Adrenal gland (tissue), 12 donors: ENCODE data around the gene AHI1. TPM values are rescaled to one million over a fixed set of nuclear protein-coding genes. Genes with fewer than 3 reads are reported as not detected.

Source experiments
- DNase-seq, 7 donors: peaks; one replicate each; pipeline ENCODE4 v3.0.0-alpha.2; 2019 to 2020
- H3K27ac ChIP-seq, 5 donors: fragments of 200-600 bp; sonication (generic) in 4 of 5; 1 replicate in 3 of 5; 2 replicates in 2 of 5; pipeline versions ENCODE4 v1.5.1 to v1.8.0; 2016 to 2020; ENCODE audit warnings: mild to moderate bottlenecking in 1 of 5
- H3K27me3 ChIP-seq: fragments of 200-600 bp; 2 replicates; pipeline ENCODE4 v1.8.0; 2021
- H3K36me3 ChIP-seq, 2 donors: fragments of 200-600 bp; replicated peaks in 1 of 2; 1 replicate in 1 of 2; 2 replicates in 1 of 2; pipeline versions ENCODE4 v1.5.1 to v1.8.0; 2018 to 2022
- H3K4me1 ChIP-seq, 2 donors: fragments of 200-600 bp; replicated peaks in 1 of 2; 1 replicate in 1 of 2; 2 replicates in 1 of 2; pipeline versions ENCODE4 v1.5.1 to v1.8.0; 2018 to 2021
- H3K4me3 ChIP-seq, 4 donors: fragments of 200-600 bp; sonication (generic) in 3 of 4; one replicate each; pipeline ENCODE4 v1.5.1; 2016 to 2018
- H3K9me3 ChIP-seq, 3 donors: fragments of 200-600 bp; sonication (generic) in 1 of 3; replicated peaks in 1 of 3; 1 replicate in 2 of 3; 2 replicates in 1 of 3; pipeline versions ENCODE4 v1.5.1 to v1.8.0; 2016 to 2021
- CTCF ChIP-seq, 6 experiments: fragments of 450-650 bp in 4 of 6; fragments of 200-600 bp in 2 of 6; sonication (generic) in 1 of 6; IDR thresholded peaks; 1 replicate in 5 of 6; 2 replicates in 1 of 6; pipeline versions ENCODE4 v1.5.1 to v1.8.0; 2016 to 2021; ENCODE audit warnings: antibody characterized with exemption in 6 of 6, mild to moderate bottlenecking in 2 of 6, moderate library complexity in 1 of 6
- POLR2A ChIP-seq, 2 donors: fragments of 450-650 bp; IDR thresholded peaks; one replicate each; pipeline ENCODE4 v1.6.1; 2017; ENCODE audit warnings: antibody characterized with exemption in 2 of 2, mild to moderate bottlenecking in 2 of 2, moderate library complexity in 1 of 2
- WGBS, 4 donors: extraction: QIAGEN DNeasy Blood & Tissue Kit in 2 of 4; methylation state at CpG; one replicate each; pipeline versions ENCODE4 v1.1.5 to v1.1.7; 2013 to 2017; 5-methylcytosine and 5-hydroxymethylcytosine counted together
- intact Hi-C, 2 donors: fragments of 100-400 bp; cut with DNase I; formaldehyde crosslinking; loops; one replicate each; pipeline versions ENCODE4 v1.14.1 to v1.15.0; 2022 to 2023
- polyA plus RNA-seq, 3 donors: library from polyadenylated mRNA; stranded (reverse); fragments of 200-250 nt in 2 of 3; fragments of 350-450 nt in 1 of 3; fragmentation: Illumina TruSeq in 1 of 3; extraction: RNeasy Lipid Tissue Mini Kit (QIAGEN cat#74804) in 1 of 3; gene quantifications; one replicate each; pipeline ENCODE4 v1.2.3, GENCODE V29; 2013 to 2014
- total RNA-seq, 9 donors: library from RNA; depleted of rRNA in 4 of 9; stranded (reverse); fragments of >200 nt in 4 of 9; fragments of 120-200 nt in 1 of 9; fragmentation: NEBNext Ultra II Directional in 1 of 9; extraction: Animal tissue kit (Norgen Biotek cat#: 25700) in 1 of 9; gene quantifications; one replicate each; pipeline versions ENCODE4 v1.1.0 to v1.2.4, GENCODE V29; 2013 to 2023
- donor health status: healthy with polysubstance abuse.
- donor health status: Bipolar disorder and iron deficiency.
- donor health status: DM: yes; HTN: yes; CAD: no.
- donor health status: DM: no; HTN: no; CAD: no.
- donor health status: DM: no; HTN: no; CAD: no.
- donor health status: DM: yes; HTN: yes; CAD: no.

AHI1 gene
- total and polyA plus RNA-seq, 12 donors = 9.2 to 68.7 (median 35.4) TPM

- TF ChIP-seq POLR2A (IDR thresholded peaks at IDR 0.05) (no peak), CTCF (IDR thresholded peaks at IDR 0.05) (no peak)
- DNase-seq = no peak
- peaks cover 0 to 4% of the 10 kb centered on the region in 2 donors for H3K4me1 ChIP-seq
- no peaks in the 10 kb centered on the region for H3K9me3 ChIP-seq
- no peak overlapping the region for H3K4me3 ChIP-seq
- no peaks in the 10 kb centered on the region for H3K36me3 ChIP-seq
- no peak overlapping the region for H3K27ac ChIP-seq
- WGBS, 4 donors = 67 to 72% (median 70%) methylated on average over 2 of the region's 2 CpGs
- H3K27me3 ChIP-seq = no peaks in the 10 kb centered on the region
- intact Hi-C loops = loop anchor here in 1 of 2 donors (5.0 kb wide), 1 partner anchor 687 kb away; no protein-coding TSS in a partner anchor
Observed at GRCh38 chr6:135540207-135540840, 42.8 kb upstream of the AHI1 start.

DNA sequence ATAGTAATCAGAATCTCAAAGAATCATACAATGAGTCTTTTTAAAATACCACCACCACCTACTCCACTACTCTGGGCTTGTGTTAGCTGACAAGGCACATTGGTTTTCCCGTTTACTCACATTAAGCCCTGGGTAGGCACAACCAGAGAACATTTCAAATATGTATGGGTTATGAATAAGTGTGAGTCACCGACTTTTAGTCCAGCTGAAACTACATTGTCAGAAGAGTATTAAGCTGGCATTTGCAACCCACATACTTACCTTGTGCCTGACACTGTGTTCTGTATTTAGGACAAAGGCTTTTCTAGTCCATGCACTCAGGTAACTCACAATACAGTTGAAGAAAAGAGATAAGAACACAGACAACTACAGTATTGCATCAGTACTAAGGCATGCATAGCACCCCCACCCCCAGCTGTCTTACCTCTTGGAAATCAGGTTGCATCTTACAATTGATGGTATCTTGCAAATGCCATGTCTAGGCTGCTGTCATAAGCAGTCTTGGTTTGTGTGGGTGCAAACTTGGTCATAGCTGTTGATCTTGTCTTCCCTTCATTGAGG is 40.3 kb upstream of the AHI1 start:
- Histone ChIP-seq H3K4me1 (peaks cover 0 to 4% of the 10 kb centered on the region in 2 donors), H3K27ac (no peak overlapping the region), H3K9me3 (no peaks in the 10 kb centered on the region), H3K36me3 (no peaks in the 10 kb centered on the region), H3K4me3 (no peak overlapping the region), H3K27me3 (no peaks in the 10 kb centered on the region)
- intact Hi-C loops = loop anchor here (10.0 kb wide), 2 partner anchors 687 to 777 kb away; no protein-coding TSS in a partner anchor
- no peak for TF ChIP-seq CTCF (IDR thresholded peaks at IDR 0.05)
- TF ChIP-seq POLR2A (IDR thresholded peaks at IDR 0.05) = no peak
- DNase-seq = no peak
- WGBS, 4 donors = 56 to 68% (median 63%) methylated on average over 2 of the region's 2 CpGs

DNA sequence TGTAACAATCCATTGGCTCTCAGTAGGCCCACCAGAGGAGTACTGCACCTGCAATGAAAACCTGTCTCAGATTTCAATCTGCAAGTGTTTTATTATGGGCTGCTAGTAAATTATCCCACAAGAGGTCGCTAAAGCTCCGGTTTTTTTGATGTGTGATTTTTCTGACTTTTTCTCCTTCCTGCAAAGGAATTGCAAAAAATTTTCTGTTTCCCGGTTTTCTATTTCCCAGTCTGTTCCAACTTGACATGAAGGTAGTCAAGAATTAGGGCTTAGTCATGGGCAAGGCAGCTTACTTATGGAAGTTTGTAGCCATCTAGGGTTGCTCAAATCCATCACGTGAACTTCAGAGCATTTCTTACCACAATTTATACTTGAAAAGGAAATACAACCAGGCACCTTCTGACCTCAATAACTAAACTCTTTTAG is 38.5 kb upstream of the AHI1 start:
- H3K36me3 ChIP-seq = no peaks in the 10 kb centered on the region
- DNase-seq = peak in 3 of 7 donors; percentile 9 to 21 (median 20)
- H3K27me3 ChIP-seq = no peaks in the 10 kb centered on the region
- 8 to 10% (median 9%) methylated on average over 4 of the region's 4 CpGs for WGBS, 4 donors
- TF ChIP-seq POLR2A (IDR thresholded peaks at IDR 0.05) (no peak), CTCF (IDR thresholded peaks at IDR 0.05) (peak; percentile 52 to 75 (median 65))
- H3K27ac ChIP-seq = no peak overlapping the region
- intact Hi-C loops = loop anchor here (10.0 kb wide), 2 partner anchors 689 to 779 kb away; no protein-coding TSS in a partner anchor
- no peaks in the 10 kb centered on the region for H3K9me3 ChIP-seq
- H3K4me1 ChIP-seq = peaks cover 0 to 4% of the 10 kb centered on the region in 2 donors
- no peak overlapping the region for H3K4me3 ChIP-seq

GRCh38 chr6:135534773-135535380 is 37.3 kb upstream of the AHI1 start:
- WGBS, 4 donors = 77 to 84% (median 83%) methylated on average over 3 of the region's 3 CpGs
- Histone ChIP-seq H3K4me3 (no peak overlapping the region), H3K4me1 (peaks cover 0 to 4% of the 10 kb centered on the region in 2 donors), H3K27me3 (no peaks in the 10 kb centered on the region), H3K27ac (no peak overlapping the region), H3K9me3 (no peaks in the 10 kb centered on the region), H3K36me3 (no peaks in the 10 kb centered on the region)
- intact Hi-C loops = loop anchor here (10.0 kb wide), 2 partner anchors 690 to 780 kb away; no protein-coding TSS in a partner anchor
- no peak for TF ChIP-seq POLR2A (IDR thresholded peaks at IDR 0.05)
- TF ChIP-seq CTCF (IDR thresholded peaks at IDR 0.05) = no peak
- no peak for DNase-seq
